OCI-M1 (cell line): ENCODE data around the gene ZNF630.
"Not testable (repeated sequence)": the region's sequence is repeated elsewhere in the genome, so short reads cannot be mapped to it uniquely, and the experiment has no call there.

Source experiments
- DNase-seq: peaks from one replicate; lab custom pipeline; 2025; lab: John Stamatoyannopoulos, UW

ZNF630 gene

DNA sequence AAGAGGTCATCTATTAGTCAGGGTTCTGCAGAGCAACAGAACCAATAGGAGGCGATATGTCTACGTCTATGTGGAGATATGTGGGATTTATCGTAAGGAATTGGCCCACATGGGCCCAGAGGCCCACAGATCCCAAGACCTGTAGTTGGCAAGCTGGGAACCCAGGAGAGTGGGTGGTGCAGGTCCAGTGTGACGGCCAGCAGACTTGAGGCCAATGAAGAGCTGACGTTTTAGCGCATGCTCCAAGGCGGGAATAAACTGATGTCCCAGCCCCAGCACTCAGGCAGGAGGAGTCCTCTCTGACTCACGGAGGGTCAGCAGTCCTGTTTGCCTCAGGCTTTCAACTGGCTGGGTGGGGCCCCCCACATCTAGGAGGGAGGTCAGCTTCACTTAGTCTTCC, 43.3 kb downstream of the ZNF630 start:
- DNase-seq, result no peak

DNA sequence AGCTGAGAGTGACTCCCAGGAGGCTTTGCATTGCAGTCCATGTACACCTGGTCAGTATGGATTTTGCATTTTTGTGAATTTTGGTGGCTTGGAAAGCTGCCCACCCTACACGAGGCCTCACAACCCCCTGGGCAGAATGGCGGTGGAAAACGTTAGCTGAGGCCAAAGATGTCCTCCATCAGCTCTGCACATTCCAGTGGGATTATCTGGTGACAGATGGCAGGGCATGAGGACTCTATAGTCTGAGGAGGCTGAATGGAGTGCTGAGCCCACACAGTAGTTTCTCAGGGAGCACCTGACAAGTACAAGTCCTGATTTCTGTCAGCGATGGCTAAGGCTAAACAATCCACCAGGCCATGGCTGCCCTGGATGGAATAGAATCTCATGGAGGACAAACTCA, 43.9 kb downstream of the ZNF630 start:
- not testable (repeated sequence) for DNase-seq

DNA sequence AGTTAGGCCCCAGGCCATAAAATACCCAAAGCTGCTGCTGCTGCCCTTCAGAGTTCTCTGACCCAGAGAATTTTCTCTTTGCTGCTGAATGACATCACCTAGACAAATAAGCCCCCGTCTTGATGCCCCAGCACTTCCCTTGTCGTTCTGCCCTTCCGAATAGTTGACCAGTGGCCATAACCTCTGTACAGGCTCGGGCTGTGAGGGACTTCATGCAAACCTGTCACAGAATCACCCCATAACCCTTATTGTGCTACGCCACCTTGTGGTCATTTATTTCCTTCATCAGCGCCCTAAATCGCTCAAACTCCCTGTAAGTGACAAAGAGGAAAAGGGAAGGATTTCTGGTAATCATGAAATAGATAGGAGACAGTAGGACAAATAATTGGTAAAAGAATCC, 45.9 kb downstream of the ZNF630 start:
- DNase-seq, result peak; percentile 85

DNA sequence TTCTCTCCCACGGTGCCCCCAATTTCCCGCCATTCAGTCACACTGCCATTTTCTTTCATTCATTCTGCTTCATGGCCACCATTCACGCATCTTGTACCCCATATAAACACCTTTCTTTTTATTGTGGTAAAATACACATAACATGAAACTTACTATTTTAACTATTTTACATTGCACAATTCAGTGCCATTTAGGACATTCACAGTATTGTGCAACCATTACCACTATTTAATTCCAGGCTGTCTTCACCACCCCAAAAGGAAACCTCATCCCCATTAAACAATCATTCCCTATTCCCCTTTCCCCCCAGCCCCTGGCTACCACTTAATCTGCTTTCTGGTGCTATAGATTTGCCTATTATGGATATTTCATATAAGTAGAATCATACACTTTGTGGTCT, 48.7 kb downstream of the ZNF630 start:
- DNase-seq, result no peak

DNA sequence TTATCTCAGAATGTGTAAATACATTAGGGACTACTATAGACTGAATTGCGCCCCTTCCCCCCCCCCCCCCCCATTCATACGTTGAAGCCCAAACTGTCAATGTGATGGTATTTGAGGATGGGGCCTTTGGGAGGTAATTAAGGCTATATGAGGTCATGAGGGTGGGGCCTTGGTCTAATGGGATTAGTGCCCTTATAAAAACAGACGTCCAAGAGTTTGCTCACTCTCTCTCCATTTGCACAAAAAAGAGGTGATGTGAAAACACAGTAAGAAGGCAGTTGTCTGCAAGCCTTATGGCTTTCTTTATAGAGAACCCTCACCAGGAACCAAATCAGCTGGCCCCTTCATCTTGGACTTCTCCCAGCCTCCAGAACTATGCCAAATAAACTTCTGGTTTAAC, 49.3 kb downstream of the ZNF630 start:
- DNase-seq, result no peak

DNA sequence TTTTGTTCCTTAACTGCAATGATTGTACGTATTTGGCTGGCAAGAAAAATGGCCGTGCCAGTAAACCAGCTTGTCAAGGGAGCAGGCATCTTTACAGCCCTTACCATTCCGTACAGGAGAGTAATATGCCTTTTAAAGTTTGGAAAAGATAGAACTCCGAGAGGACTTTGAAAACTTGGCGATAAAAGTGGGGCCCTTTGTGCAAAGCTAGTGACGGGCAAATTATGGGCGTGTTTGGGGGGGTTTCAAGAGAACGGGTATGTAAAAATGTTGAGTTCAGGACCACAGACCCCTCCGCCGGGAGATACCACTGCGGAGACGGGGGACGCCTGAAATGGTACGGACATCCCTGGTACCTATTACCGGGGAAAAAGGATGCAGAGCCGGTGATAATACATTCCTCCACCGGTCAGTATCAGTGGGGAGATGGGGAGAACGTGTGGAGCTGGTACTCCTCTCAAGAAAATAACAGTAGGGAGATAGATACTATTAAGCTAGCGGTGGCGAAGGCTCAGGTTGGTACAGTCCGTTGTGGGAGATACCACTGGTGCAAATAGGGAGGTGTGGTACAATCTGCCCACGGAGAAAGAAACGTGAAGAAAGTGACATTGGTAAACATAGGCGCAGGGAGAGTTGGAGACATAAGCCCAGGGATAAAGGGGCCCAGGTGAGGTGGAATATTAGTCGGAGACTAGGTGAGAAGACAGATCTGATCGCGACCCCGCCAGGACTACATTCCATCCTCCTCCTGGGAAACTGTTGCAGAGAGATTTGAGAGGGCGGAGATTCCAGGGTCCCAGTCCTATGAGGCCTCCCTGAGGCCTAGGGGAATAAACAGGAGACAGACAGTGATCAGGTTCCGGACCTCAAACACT, 50.2 kb downstream of the ZNF630 start:
- DNase-seq, result peak; percentile 72

DNA sequence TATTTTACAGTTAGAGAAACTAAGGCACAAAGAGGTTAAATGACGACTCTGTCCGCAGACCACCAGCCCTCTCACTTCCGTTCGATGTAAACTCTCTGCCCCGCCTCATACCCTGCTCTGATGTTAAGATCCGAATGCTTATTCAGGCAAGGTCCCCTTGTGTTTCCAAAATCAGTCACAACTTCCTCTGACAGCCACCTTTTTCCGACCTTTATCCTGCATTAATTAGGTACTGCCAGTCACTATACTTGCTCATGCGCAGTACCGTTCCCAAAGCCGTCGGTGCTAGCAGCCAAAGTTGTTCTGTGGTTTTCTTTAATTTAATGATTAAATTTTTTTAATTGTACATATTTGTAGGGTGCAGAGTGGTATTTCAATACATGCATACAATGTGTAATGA, 51.0 kb downstream of the ZNF630 start:
- DNase-seq, result not testable (repeated sequence)

DNA sequence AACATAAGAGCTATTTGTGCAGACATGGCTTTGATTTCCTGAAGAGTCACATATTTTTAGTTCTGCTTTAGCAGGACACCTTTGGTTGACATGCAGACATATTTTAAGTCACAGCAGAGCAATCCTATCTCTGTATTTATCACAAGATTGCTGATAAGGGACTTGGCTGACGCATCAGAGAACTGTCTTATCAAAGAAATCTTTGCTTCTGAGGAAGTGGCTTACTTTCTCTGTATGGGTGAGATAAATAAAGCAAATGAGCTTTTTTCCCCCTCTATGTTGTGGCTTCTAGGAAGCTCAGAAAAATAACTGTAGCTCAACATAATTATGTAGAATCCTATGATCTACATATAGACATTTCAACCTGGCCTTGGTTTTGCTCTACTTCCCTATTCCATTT, 51.5 kb downstream of the ZNF630 start:
- DNase-seq, result not testable (repeated sequence)

DNA sequence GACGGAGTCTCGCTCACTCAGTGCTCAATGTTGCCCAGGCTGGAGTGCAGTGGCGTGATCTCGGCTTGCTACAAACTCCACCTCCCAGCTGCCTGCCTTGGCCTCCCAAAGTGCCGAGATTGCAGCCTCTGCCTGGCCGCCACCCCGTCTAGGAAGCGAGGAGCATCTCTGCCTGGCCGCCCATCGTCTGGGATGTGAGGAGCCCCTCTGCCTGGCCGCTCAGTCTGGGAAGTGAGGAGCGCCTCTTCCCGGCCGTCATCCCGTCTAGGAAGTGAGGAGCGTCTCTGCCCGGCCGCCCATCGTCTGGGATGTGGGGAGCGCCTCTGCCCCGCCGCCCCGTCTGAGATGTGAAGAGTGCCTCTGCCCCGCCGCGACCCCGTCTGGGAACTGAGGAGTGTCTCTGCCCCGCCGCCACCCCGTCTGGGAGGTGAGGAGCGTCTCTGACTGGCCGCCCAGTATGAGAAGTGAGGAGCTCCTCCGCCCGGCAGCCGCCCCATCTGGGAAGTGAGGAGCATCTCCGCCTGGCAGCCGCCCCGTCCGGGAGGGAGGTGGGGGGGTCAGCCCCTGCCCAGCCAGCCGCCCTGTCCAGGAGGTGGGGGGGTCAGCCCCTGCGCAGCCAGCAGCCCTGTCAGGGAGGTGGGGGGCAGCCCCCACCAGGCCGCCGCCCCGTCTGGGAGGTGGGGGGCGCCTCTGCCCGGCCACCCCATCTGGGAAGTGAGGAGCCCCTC, 54.7 kb downstream of the ZNF630 start:
- DNase-seq, result not testable (repeated sequence)

DNA sequence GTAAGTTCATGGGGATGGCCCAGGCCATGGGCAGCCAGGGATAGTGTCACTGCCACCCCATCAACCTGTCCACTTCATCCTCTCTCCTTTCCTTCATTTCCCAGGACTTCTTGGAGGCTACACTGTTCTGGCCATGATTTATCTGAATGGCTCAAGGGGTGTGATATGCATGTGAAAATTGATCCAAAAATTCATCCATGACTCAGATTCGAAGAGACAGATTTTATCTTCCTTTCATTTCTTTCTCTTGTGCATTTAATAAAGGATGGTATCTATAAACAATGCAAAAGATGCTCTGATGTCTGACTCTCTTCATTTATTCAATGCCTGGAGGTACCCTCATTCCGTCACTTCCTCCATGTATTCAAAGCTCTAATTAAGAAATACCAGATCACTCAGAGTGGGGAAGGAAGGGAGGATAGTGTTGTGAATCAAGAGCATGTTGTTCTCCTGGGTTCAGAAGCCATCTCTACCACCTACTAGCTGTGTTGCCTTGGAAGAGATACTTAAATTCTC, 61.9 kb downstream of the ZNF630 start:
- not testable (repeated sequence) for DNase-seq
